Hippocampal formation (tissue), 2 donors: Measurements from ENCODE around the gene GTF2H3.
A peak's percentile ranks its signal among the peaks of the same experiment; 100 is the strongest.
"Not testable (repeated sequence)": the region's sequence is repeated elsewhere in the genome, so short reads cannot be mapped to it uniquely, and the experiment has no call there.

Experiments used
- DNase-seq, 2 donors: peaks; one replicate each; lab custom pipeline; 2025; lab: John Stamatoyannopoulos, UW

The GTF2H3 gene

GRCh38 chr12:123633379-123634141, at the start of gene GTF2H3, which contains the start of gene EIF2B1:
Gene GTF2H3, plus strand, starts transcription at chr12:123633829. Its CDS starts 31 bp downstream, at chr12:123633860.
Gene EIF2B1, minus strand, starts transcription at chr12:123633686. Its CDS starts 129 bp downstream, at chr12:123633557.
- DNase-seq: peak; percentile 88 to 95

- DNase-seq: no peak
These were observed 41.7 kb upstream of the GTF2H3 start for GRCh38 chr12:123591702-123592481.

- no peak for DNase-seq
These were observed 37.9 kb upstream of the GTF2H3 start for GRCh38 chr12:123595729-123596128.

- DNase-seq: no peak
These were observed 36.5 kb upstream of the GTF2H3 start for GRCh38 chr12:123597100-123597499.

- DNase-seq: no peak
These were observed 35.1 kb upstream of the GTF2H3 start for GRCh38 chr12:123598522-123598921.

GRCh38 chr12:123599310-123599709, 34.3 kb upstream of the GTF2H3 start:
- no peak for DNase-seq

- DNase-seq: no peak
These were observed 33.9 kb upstream of the GTF2H3 start for GRCh38 chr12:123599721-123600120.

GRCh38 chr12:123601602-123602489, 31.8 kb upstream of the GTF2H3 start, which contains the start of gene DDX55:
Gene DDX55, plus strand, starts transcription at chr12:123602099. Its CDS starts 50 bp downstream, at chr12:123602149.
- DNase-seq: peak; percentile 82 to 84

GRCh38 chr12:123602651-123603195, 30.9 kb upstream of the GTF2H3 start:
- no peak for DNase-seq

- DNase-seq: not testable (repeated sequence)
These were observed 30.1 kb upstream of the GTF2H3 start for GRCh38 chr12:123603495-123603894.

GRCh38 chr12:123607756-123608155, 25.9 kb upstream of the GTF2H3 start:
- DNase-seq: no peak

- DNase-seq: no peak
These were observed 25.4 kb upstream of the GTF2H3 start for GRCh38 chr12:123608182-123608581.

- no peak for DNase-seq
These were observed 19.5 kb upstream of the GTF2H3 start for GRCh38 chr12:123614110-123614509.

GRCh38 chr12:123614531-123614930, 19.1 kb upstream of the GTF2H3 start:
- no peak for DNase-seq

- DNase-seq: no peak
These were observed 16.5 kb upstream of the GTF2H3 start for GRCh38 chr12:123617144-123617543.

- DNase-seq: no peak
These were observed 16.0 kb upstream of the GTF2H3 start for GRCh38 chr12:123617580-123617979.

GRCh38 chr12:123621101-123621500, 12.5 kb upstream of the GTF2H3 start:
- DNase-seq: no peak

GRCh38 chr12:123621619-123622530, 11.8 kb upstream of the GTF2H3 start:
- no peak for DNase-seq

GRCh38 chr12:123634142-123634561, 523 bp downstream of the GTF2H3 start:
- DNase-seq: no peak

- no peak for DNase-seq
These were observed 10.3 kb downstream of the GTF2H3 start for GRCh38 chr12:123643911-123644310.
